Measurements from ENCODE around the gene FOXO1. TPM values are rescaled to one million over a fixed set of nuclear protein-coding genes. Genes with fewer than 3 reads are reported as not detected.

The FOXO1 gene
- total and polyA plus RNA-seq, 2 donors, result 23.2 to 23.7 TPM

DNA sequence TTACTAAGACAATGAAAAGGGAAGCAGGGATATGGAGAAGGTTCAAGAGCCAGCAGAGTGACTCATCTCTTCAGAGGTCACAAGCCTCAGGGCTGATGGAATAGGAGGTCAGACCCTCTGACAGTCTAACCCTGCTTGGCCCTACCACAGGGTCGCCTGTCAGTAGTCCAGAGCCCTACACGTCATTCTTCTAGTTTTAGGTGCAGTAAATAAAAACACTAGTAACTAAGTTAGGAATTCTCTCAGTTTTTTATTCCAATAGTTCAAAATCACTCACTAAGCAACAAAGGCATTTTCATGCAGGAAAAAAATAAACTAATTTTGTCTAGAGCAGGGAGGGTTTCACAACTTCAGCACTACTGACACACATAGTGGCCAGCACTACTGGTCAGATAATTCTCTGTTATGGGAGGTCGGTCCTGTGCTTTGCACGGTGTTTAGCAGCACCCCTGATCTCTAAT lies 27.2 kb downstream of the FOXO1 start:
- H3K27ac ChIP-seq (ENCODE audit: low read depth), result no peak overlapping the region
- 67% methylated on average over 4 of the region's 4 CpGs for WGBS
- peaks cover 4% of the 10 kb centered on the region for H3K4me1 ChIP-seq (ENCODE audit: insufficient read depth)
- H3K4me3 ChIP-seq (ENCODE audit: low read depth, low read length), result no peak overlapping the region
- DNase-seq (ENCODE audit: extremely low spot score), result no peak
- H3K36me3 ChIP-seq (ENCODE audit: insufficient read depth), result no peaks in the 10 kb centered on the region

DNA sequence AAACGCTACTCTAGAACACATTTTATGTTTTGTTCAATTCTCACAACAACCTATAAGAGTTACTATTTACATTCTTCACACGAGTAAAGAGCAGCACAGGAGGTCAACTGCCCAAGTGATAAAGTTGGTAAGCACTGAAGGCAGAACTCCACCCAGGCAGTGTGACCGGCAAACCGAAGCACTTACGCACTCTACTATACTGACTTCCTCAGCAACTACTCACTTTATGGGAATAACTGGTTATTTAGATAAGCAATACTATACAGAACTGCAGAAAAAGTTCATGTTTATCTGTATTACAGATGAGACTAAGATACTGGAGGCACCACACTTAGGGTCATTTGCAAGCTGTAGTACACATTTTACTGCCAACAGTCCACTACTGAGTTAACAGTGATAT lies 28.8 kb downstream of the FOXO1 start:
- H3K36me3 ChIP-seq (ENCODE audit: insufficient read depth), result no peaks in the 10 kb centered on the region
- H3K4me3 ChIP-seq (ENCODE audit: low read depth, low read length), result no peak overlapping the region
- WGBS, result 38% methylated on average over 5 of the region's 5 CpGs
- peaks cover 4% of the 10 kb centered on the region for H3K4me1 ChIP-seq (ENCODE audit: insufficient read depth)
- H3K27ac ChIP-seq (ENCODE audit: low read depth), result no peak overlapping the region
- DNase-seq (ENCODE audit: extremely low spot score), result no peak

DNA sequence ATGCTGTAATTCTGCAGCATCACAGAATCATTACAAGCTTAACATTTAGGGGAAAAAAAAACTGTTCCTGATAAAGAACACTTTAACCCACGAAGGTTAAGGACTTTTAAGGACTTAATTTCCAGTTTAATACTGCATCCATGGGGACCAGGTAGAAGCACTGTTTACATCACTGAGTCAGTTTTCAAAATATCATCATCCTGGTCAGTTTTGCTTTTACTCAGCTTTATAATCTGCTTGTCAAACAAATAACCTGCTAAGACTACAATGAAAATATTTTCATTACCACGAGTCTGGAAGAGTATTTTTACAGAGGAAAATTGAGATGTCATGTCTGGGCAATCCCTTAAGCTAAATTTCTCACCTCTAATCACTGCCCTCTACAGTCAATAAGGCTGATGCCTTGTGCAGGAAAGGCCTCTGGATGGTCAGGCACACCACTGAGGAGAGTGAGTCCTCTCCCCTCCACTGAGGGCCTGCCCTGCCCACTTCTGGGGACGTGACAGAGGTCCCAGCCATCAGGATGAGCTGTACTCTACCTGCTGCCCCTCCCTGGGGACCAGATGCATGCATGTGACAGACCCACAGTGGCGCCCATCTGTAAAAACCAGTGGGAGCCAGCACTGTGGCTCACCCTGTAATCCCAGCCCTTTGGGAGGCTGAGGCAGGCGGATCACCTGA lies 31.0 kb downstream of the FOXO1 start:
- Histone ChIP-seq H3K27ac (ENCODE audit: low read depth) (no peak overlapping the region), H3K4me1 (ENCODE audit: insufficient read depth) (peaks cover 4% of the 10 kb centered on the region), H3K4me3 (ENCODE audit: low read depth, low read length) (no peak overlapping the region), H3K36me3 (ENCODE audit: insufficient read depth) (no peaks in the 10 kb centered on the region)
- DNase-seq (ENCODE audit: extremely low spot score), result no peak
- WGBS, result 63% methylated on average over 5 of the region's 5 CpGs

DNA sequence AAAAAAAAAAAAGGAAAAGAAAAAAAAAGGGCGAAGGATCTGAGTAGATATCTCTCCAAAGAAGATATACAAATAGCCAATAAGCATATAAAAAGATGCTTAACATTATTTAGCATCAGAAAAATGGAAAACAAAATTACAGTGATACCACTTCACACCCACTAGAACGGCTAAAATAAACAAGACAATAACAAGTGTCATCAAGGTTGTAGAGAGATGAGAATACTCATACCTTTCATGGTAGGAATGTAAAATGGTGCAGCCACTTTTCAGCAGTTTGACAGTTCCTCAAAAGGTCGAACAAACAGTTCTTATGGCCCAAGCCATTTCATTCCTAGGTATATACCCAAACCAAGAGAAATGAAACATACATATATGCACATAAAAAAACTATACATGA lies 33.5 kb downstream of the FOXO1 start:
- Histone ChIP-seq H3K4me1 (ENCODE audit: insufficient read depth) (peaks cover 2% of the 10 kb centered on the region), H3K4me3 (ENCODE audit: low read depth, low read length) (no peak overlapping the region), H3K27ac (ENCODE audit: low read depth) (no peak overlapping the region), H3K36me3 (ENCODE audit: insufficient read depth) (no peaks in the 10 kb centered on the region)
- WGBS, result 93% methylated on average over 3 of the region's 3 CpGs
- no peak for DNase-seq (ENCODE audit: extremely low spot score)

DNA sequence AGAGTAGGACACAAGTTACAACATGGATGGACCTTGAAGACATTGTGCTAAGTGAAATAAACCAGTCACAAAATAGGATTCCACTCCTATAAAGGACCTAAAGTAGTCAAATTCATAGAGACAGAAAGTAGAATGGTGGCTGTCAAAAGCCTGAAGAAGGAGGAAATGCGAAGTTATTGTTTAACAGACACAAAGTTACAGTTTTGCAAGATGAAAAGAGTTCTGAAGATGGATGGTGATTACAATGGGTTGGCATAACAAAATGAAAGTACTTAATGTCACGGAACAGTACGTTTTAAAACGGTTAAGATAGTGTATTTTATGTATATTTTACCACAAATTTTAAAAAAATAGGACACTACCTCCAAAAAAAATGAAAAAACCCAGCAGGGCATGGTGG lies 34.8 kb downstream of the FOXO1 start:
- H3K4me3 ChIP-seq (ENCODE audit: low read depth, low read length), result no peak overlapping the region
- no peaks in the 10 kb centered on the region for H3K36me3 ChIP-seq (ENCODE audit: insufficient read depth)
- DNase-seq (ENCODE audit: extremely low spot score), result no peak
- no peak overlapping the region for H3K27ac ChIP-seq (ENCODE audit: low read depth)
- WGBS, result 93% methylated on average over 4 of the region's 4 CpGs
- peaks cover 2% of the 10 kb centered on the region for H3K4me1 ChIP-seq (ENCODE audit: insufficient read depth)

DNA sequence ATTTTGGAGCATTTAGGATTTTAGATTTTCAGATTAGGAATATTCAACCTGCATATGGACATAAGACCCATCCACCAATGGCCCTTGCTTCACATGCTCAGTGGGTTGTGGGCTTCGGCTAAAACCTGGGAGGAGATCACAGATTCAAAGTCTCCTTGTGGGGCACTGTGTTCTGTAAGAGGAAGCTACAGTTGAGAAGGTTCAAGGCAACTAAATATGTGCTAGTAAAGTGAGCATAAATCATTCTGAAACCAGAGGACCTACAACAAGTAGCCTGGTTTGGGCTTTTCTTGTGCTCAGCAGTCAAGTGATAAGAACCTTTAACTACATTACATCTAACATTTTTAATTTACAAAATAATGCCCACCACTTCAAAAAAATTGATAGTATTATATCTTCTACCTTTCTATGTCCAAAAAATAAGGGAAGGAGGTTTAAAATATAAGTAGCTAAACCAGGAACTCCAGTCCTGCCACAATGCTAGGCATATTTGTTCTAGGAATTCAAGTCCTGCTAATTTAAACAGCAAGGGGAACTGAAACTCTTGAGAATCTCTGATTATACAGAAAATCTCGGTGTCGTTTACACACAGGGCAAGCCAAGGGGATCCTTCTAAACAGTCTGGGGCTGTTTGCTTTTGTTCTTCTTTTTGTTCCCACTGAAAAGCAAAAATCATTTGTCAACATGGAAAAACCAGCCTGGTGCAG lies 36.6 kb downstream of the FOXO1 start:
- no peak for DNase-seq (ENCODE audit: extremely low spot score)
- Histone ChIP-seq H3K4me3 (ENCODE audit: low read depth, low read length) (no peak overlapping the region), H3K27ac (ENCODE audit: low read depth) (no peak overlapping the region), H3K36me3 (ENCODE audit: insufficient read depth) (no peaks in the 10 kb centered on the region), H3K4me1 (ENCODE audit: insufficient read depth) (no peaks in the 10 kb centered on the region)
- 82% methylated on average over 3 of the region's 3 CpGs for WGBS

DNA sequence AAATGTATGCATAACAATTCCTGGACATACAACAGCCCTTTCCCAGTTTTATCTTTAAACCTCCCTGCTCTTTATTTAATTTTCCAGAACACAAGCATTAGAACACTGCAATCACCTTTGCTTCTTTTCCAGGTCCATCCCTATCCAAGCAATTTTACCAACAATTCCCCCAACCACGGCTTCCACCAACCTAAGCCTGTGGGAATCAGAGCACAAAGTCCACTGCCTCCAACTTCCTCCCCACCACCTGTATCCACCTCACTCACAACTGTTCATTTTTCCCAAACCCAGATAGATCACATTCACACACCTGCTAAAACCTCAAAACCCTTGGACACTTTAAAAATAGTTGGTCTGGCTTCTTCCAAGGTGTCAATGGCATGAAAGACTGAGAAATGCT lies 39.5 kb downstream of the FOXO1 start:
- H3K27ac ChIP-seq (ENCODE audit: low read depth), result no peak overlapping the region
- no peaks in the 10 kb centered on the region for H3K4me1 ChIP-seq (ENCODE audit: insufficient read depth)

DNA sequence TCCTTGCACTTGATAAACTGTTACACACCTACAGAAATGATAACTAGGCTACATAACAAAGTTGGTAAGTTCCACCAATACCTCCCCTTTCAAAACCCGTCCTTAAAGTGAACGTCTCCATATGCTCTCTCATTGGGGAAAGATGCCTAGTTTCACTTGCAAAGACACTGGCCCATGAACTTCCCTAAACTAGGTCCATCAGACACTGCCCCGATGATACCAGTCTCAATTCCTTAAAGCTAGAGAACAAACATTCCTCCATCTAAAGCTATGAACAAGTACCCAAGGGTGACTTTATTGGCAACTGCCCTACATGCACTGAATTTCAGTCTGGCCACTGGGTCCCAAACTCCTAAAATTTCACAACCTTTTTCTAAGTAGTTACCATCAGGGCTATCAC lies 39.9 kb downstream of the FOXO1 start:
- H3K4me3 ChIP-seq (ENCODE audit: low read depth, low read length), result no peak overlapping the region
- no peak for DNase-seq (ENCODE audit: extremely low spot score)
- no peaks in the 10 kb centered on the region for H3K4me1 ChIP-seq (ENCODE audit: insufficient read depth)
- H3K36me3 ChIP-seq (ENCODE audit: insufficient read depth), result no peaks in the 10 kb centered on the region
- H3K27ac ChIP-seq (ENCODE audit: low read depth), result no peak overlapping the region
- 68% methylated on average over 3 of the region's 3 CpGs for WGBS

More for the DNA sequence above, 39.5 kb downstream of the FOXO1 start:
- no peaks in the 10 kb centered on the region for H3K36me3 ChIP-seq (ENCODE audit: insufficient read depth)
- H3K4me3 ChIP-seq (ENCODE audit: low read depth, low read length), result no peak overlapping the region
- 87% methylated on average over 1 of the region's 1 CpG for WGBS
- DNase-seq (ENCODE audit: extremely low spot score), result no peak

DNA sequence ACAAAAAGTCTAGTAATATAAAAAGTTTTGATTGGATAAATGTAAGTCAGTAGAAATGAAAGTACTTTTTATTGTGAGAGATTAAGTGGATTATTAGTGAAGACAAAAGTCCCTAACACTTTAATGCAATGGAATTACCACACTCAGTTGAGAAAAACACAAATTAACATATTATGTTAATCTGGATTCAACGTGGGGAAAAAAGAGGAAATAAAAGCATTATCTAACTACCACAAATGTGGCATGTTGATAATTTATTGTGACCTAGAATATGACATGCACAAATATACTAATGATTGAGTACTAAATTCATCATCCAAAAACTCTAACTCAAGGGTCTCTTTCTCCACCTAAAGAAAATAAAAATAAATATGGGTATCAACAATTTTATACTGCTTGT lies 41.5 kb downstream of the FOXO1 start:
- DNase-seq (ENCODE audit: extremely low spot score), result no peak
- Histone ChIP-seq H3K36me3 (ENCODE audit: insufficient read depth) (no peaks in the 10 kb centered on the region), H3K4me1 (ENCODE audit: insufficient read depth) (no peaks in the 10 kb centered on the region), H3K27ac (ENCODE audit: low read depth) (no peak overlapping the region), H3K4me3 (ENCODE audit: low read depth, low read length) (no peak overlapping the region)
- WGBS, result 27% methylated on average over 1 of the region's 1 CpG

DNA sequence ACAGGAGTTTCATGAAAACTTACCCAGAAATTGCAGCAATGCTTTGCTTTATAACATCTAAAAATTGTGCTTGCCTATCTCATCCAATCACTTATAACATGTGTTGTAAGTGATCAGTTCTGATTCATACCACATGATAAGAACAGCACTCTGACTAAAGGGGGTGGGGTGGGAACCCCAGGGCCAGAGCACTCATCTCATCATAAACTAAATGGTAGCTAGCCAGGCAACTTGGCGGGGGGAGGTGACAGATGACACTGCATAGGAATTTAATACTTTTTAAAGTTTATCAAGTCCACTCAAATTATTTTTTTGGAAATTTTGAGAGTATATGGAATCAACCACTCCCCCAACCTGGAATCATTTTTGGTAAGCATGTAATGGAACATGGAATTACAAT lies 42.1 kb downstream of the FOXO1 start:
- no peak overlapping the region for H3K4me3 ChIP-seq (ENCODE audit: low read depth, low read length)
- no peak for DNase-seq (ENCODE audit: extremely low spot score)
- 95% methylated on average over 1 of the region's 1 CpG for WGBS
- H3K27ac ChIP-seq (ENCODE audit: low read depth), result no peak overlapping the region
- H3K4me1 ChIP-seq (ENCODE audit: insufficient read depth), result no peaks in the 10 kb centered on the region
- H3K36me3 ChIP-seq (ENCODE audit: insufficient read depth), result no peaks in the 10 kb centered on the region

DNA sequence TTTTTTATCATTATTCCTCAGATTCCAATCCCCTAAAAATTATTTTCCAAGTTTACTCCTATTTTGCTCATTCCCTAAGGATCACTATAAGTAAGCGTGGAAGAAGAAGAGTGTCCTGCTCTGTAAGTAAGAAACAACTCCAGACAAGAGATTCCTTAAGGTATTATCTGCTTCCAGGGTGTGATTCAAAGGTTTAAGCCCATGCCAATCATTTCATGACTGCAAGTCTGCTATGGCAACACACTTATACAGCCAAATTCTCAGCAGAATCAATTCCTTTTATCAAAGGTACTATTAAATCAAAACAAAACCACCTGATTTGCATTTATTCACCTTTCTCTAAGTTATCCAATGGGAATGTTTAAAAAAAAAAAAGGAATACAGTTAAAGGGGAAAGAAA lies 43.7 kb downstream of the FOXO1 start:
- 91% methylated on average over 1 of the region's 1 CpG for WGBS

DNA sequence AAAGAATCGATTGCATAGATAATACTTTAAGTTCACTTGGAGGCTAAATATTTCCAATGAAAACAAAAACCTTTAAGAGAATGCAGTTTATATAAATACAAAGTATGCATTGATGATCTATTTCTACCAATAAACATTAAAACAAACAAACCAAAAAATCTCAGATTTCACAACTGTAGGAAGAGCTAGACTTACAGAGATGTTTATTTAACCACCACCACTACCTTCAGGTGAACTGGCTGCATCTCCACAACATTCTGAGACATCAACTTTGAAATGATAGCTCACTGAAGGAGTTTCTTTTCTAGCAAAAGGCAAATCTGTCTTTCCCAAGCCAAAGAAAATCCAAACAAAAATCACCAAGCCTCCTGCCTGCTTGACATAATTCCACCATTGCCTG lies 44.2 kb downstream of the FOXO1 start:
- Histone ChIP-seq H3K36me3 (ENCODE audit: insufficient read depth) (no peaks in the 10 kb centered on the region), H3K4me1 (ENCODE audit: insufficient read depth) (no peaks in the 10 kb centered on the region), H3K27ac (ENCODE audit: low read depth) (no peak overlapping the region), H3K4me3 (ENCODE audit: low read depth, low read length) (no peak overlapping the region)
- 62% methylated on average over 1 of the region's 1 CpG for WGBS
- DNase-seq (ENCODE audit: extremely low spot score), result no peak

More for the DNA sequence above, 43.7 kb downstream of the FOXO1 start:
- no peak for DNase-seq (ENCODE audit: extremely low spot score)
- Histone ChIP-seq H3K4me1 (ENCODE audit: insufficient read depth) (no peaks in the 10 kb centered on the region), H3K27ac (ENCODE audit: low read depth) (no peak overlapping the region), H3K4me3 (ENCODE audit: low read depth, low read length) (no peak overlapping the region), H3K36me3 (ENCODE audit: insufficient read depth) (no peaks in the 10 kb centered on the region)

DNA sequence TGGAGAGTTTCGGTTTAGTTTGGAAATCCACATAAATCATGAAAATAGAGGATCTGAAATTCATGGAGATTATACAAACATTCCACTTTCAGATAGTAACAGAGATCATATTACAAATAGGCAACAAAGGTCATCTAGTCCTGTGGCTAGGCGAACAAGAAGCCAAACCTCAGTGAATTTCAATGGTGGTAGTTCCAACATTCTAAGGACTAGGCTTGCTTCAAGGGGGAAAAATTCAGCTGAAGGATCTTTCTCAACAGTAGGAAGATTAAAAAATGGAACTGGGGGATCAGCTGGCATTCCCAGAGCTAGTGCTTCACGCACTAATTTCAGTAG lies 47.0 kb downstream of the FOXO1 start:
- Histone ChIP-seq H3K27ac (ENCODE audit: low read depth) (no peak overlapping the region), H3K4me1 (ENCODE audit: insufficient read depth) (no peaks in the 10 kb centered on the region), H3K36me3 (ENCODE audit: insufficient read depth) (no peaks in the 10 kb centered on the region), H3K4me3 (ENCODE audit: low read depth, low read length) (no peak overlapping the region)
- WGBS, result 91% methylated on average over 3 of the region's 3 CpGs
- DNase-seq (ENCODE audit: extremely low spot score), result no peak

DNA sequence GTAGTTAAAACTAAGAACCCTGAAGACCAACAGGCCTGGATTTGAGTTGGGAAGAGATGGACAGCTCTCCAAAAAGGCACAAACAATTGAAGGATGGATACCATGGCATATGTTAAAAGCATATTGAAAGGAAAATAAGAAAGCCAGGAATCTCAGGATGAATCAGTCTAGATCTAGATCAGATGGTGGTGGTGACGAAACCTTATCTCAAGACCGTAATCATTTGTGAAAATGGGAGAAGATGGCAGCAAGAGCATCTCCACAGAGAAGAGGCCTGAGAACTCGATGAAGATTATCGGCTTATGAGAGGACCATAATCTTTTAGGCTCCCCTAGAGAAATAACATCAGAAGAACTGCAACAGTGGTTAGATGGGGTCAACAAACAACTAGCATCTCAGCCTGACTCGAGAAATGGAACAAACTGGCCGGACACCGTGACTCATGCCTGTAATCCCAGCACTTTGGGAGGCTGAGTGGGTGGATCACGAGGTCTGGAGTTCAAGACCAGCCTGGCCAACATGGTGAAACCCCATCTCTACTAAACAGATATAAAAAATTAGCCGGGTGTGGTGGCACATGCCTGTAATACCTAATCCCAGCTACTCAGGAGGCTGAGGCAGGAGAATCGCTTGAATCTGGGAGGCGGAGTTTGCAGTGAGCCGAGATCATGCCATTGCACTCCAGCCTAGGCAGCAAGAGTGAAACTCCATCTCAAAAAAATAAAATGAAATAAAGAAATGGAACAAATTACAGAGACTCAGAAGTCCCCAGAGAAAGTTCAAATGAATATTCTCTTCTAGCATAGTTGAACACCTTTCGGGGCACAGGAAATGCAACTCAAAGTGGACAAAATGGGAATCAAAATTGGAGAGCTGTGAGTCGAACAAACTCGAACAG lies 47.6 kb downstream of the FOXO1 start:
- no peak for DNase-seq (ENCODE audit: extremely low spot score)
- Histone ChIP-seq H3K4me1 (ENCODE audit: insufficient read depth) (no peaks in the 10 kb centered on the region), H3K4me3 (ENCODE audit: low read depth, low read length) (no peak overlapping the region), H3K27ac (ENCODE audit: low read depth) (no peak overlapping the region), H3K36me3 (ENCODE audit: insufficient read depth) (no peaks in the 10 kb centered on the region)
- 93% methylated on average over 15 of the region's 15 CpGs for WGBS

Data from urinary bladder (tissue), 4 donors.